Retinal pigment epithelial cell (primary cell): ENCODE data around the gene PSMC5.
"Not testable (repeated sequence)": the region's sequence is repeated elsewhere in the genome, so short reads cannot be mapped to it uniquely, and the experiment has no call there.

Experiments used
- DNase-seq: peaks from one replicate; pipeline ENCODE4 v3.0.0-alpha.2; 2010; ENCODE audit warnings: low read depth
- H3K4me3 ChIP-seq: 2 replicates; pipeline ENCODE4 v1.5.1; 2011; ENCODE audit warnings: mild to moderate bottlenecking, low read length, control low read depth, moderate library complexity
- CTCF ChIP-seq: conservative IDR thresholded peaks from 2 replicates; pipeline ENCODE4 v1.5.1; 2011; ENCODE audit warnings: low read depth, low read length, control low read depth, inconsistent platforms

PSMC5 gene

GRCh38 chr17:63869491-63870291 is 42.5 kb downstream of the PSMC5 start:
- not testable (repeated sequence) for DNase-seq, H3K4me3 ChIP-seq
- TF ChIP-seq CTCF, result peak; percentile 37

GRCh38 chr17:63870292-63870665 is 43.0 kb downstream of the PSMC5 start:
- DNase-seq, result not testable (repeated sequence)

GRCh38 chr17:63871646-63872365 is 44.6 kb downstream of the PSMC5 start:
- H3K4me3 ChIP-seq, DNase-seq: not testable (repeated sequence)

More at GRCh38 chr17:63870292-63870665, 43.0 kb downstream of the PSMC5 start:
- H3K4me3 ChIP-seq, result not testable (repeated sequence)

GRCh38 chr17:63873577-63873976 is 46.3 kb downstream of the PSMC5 start, which contains the start of gene CSH2:
CSH2 (minus strand) TSS chr17:63873677; CDS start chr17:63873614, 63 bp downstream.
- not testable (repeated sequence) for DNase-seq, H3K4me3 ChIP-seq

- H3K4me3 ChIP-seq, DNase-seq: not testable (repeated sequence)
Observed at GRCh38 chr17:63874061-63874626, 46.9 kb downstream of the PSMC5 start.

GRCh38 chr17:63874693-63875092 is 47.5 kb downstream of the PSMC5 start:
- H3K4me3 ChIP-seq, DNase-seq: not testable (repeated sequence)

- DNase-seq, result not testable (repeated sequence)
Observed at GRCh38 chr17:63878413-63878812, 51.2 kb downstream of the PSMC5 start.

GRCh38 chr17:63880706-63881105 is 53.5 kb downstream of the PSMC5 start:
- no peak for DNase-seq
- H3K4me3 ChIP-seq, result no peak overlapping the region
- no peak for TF ChIP-seq CTCF

More at GRCh38 chr17:63878413-63878812, 51.2 kb downstream of the PSMC5 start:
- not testable (repeated sequence) for H3K4me3 ChIP-seq

- not testable (repeated sequence) for H3K4me3 ChIP-seq, DNase-seq
Observed at GRCh38 chr17:63881337-63881736, 54.1 kb downstream of the PSMC5 start.
